HEK293T (cell line): ENCODE measurements around the gene AP3B1.

ENCODE experiments used
- CTCF ChIA-PET: fragments of 350-600 bp; formaldehyde crosslinking; extraction: SDS; loops from one replicate; lab custom pipeline; 2021; ENCODE audit warnings: antibody characterized with exemption, inconsistent platforms; lab: Yijun Ruan, JAX
- POLR2A ChIA-PET: fragments of 350-600 bp; formaldehyde crosslinking; extraction: SDS; loops from one replicate; lab custom pipeline; 2020; ENCODE audit warnings: antibody characterized with exemption, inconsistent platforms; lab: Yijun Ruan, JAX
- DNase-seq: peaks from one replicate; pipeline ENCODE4 v3.0.0; 2012; ENCODE audit warnings: mixed read lengths; ENCODE audit errors: extremely low spot score
- ARNT ChIP-seq: fragments of 450-650 bp; IDR thresholded peaks from 2 replicates; pipeline ENCODE4 v1.6.1; 2017; ENCODE audit warnings: mild to moderate bottlenecking
- BHLHE40 ChIP-seq: fragments of 450-650 bp; IDR thresholded peaks from 2 replicates; pipeline ENCODE4 v1.6.1; 2016; ENCODE audit warnings: mild to moderate bottlenecking, moderate library complexity, borderline replicate concordance
- CTBP1 ChIP-seq: fragments of 450-650 bp; IDR thresholded peaks from 2 replicates; pipeline ENCODE4 v1.6.1; 2016; ENCODE audit warnings: borderline replicate concordance
- ELF4 ChIP-seq: fragments of 450-650 bp; IDR thresholded peaks from 2 replicates; pipeline ENCODE4 v1.6.1; 2017; ENCODE audit warnings: antibody characterized with exemption
- FOXA1 ChIP-seq: fragments of 450-650 bp; IDR thresholded peaks from 2 replicates; pipeline ENCODE4 v1.6.1; 2016; ENCODE audit warnings: mild to moderate bottlenecking
- FOXK2 ChIP-seq: fragments of 450-650 bp; IDR thresholded peaks from 2 replicates; pipeline ENCODE4 v1.6.1; 2016; ENCODE audit warnings: mild to moderate bottlenecking
- FOXM1 ChIP-seq: fragments of 450-650 bp; IDR thresholded peaks from 2 replicates; pipeline ENCODE4 v1.6.1; 2017; ENCODE audit warnings: mild to moderate bottlenecking, borderline replicate concordance
- HDGF ChIP-seq: fragments of 450-650 bp; IDR thresholded peaks from 2 replicates; pipeline ENCODE4 v1.6.1; 2017; ENCODE audit warnings: antibody characterized with exemption, borderline replicate concordance
- L3MBTL2 ChIP-seq: fragments of 450-650 bp; conservative IDR thresholded peaks from 2 replicates; pipeline ENCODE4 v1.6.1; 2016; ENCODE audit warnings: mild to moderate bottlenecking
- LEF1 ChIP-seq: fragments of 450-650 bp; IDR thresholded peaks from 2 replicates; pipeline ENCODE4 v1.6.1; 2017; ENCODE audit warnings: mild to moderate bottlenecking, borderline replicate concordance
- NFRKB ChIP-seq: fragments of 450-650 bp; IDR thresholded peaks from 2 replicates; pipeline ENCODE4 v1.6.1; 2016; ENCODE audit warnings: mild to moderate bottlenecking, moderate library complexity
- SP1 ChIP-seq: fragments of 450-650 bp; IDR thresholded peaks from 2 replicates; pipeline ENCODE4 v1.6.1; 2017
- SUZ12 ChIP-seq: fragments of 450-650 bp; IDR thresholded peaks from 2 replicates; pipeline ENCODE4 v1.6.1; 2016; ENCODE audit warnings: mild to moderate bottlenecking
- TARDBP ChIP-seq: fragments of 450-650 bp; IDR thresholded peaks from 2 replicates; pipeline ENCODE4 v1.6.1; 2016
- ZNF384 ChIP-seq: fragments of 450-650 bp; IDR thresholded peaks from 2 replicates; pipeline ENCODE4 v1.6.1; 2016
- TF ChIP-seq, protein P1 (sequence below): fragments of 450-650 bp; IDR thresholded peaks from 2 replicates; pipeline ENCODE4 v1.6.1; 2016

Gene AP3B1

GRCh38 chr5:78016863-78017529, 277.5 kb downstream of the AP3B1 start:
- ChIA-PET CTCF (no interaction called here), POLR2A (interaction anchor here (0.8 kb wide), 1 partner anchor 386 kb away, joined by 6 read pairs; no protein-coding TSS in a partner anchor)
- TF ChIP-seq HDGF (no peak), ARNT (peak; percentile 76), ZNF384 (peak; percentile 35; the same call in 1 of the 2 replicates), SP1 (no peak), CTBP1 (peak; percentile 96), FOXK2 (peak; percentile 46; the same call in 1 of the 2 replicates), FOXM1 (peak; percentile 65)
- TF ChIP-seq, protein P1, sequence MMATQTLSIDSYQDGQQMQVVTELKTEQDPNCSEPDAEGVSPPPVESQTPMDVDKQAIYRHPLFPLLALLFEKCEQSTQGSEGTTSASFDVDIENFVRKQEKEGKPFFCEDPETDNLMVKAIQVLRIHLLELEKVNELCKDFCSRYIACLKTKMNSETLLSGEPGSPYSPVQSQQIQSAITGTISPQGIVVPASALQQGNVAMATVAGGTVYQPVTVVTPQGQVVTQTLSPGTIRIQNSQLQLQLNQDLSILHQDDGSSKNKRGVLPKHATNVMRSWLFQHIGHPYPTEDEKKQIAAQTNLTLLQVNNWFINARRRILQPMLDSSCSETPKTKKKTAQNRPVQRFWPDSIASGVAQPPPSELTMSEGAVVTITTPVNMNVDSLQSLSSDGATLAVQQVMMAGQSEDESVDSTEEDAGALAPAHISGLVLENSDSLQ: peak; percentile 92
- no peak for DNase-seq

DNA sequence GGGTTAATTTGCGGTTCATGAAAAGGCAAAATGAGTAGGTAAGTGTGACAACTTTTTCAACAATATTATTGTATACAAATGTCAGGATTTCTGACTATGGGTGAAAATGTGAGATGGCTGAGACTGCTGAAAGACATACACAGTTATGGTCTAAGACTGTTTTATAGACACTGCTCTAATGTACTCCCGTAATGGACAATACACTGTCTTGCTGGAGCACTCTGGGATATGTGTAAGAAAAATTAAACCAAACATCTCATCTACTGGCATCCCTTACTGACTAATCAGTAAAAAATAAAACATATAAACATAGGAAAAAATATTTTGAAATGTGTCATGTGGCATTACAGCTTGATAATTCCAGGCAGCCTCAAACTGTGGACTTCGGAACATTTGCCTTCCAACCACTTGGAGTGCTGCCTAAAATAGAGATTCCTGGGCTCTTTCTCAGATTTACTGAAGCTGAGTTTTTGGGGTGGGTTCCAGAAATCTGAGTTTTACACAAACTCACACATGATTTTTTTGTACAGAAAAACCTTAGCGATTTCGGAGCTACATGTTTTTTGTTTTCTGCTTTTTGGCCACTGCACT, 284.5 kb downstream of the AP3B1 start:
- ChIA-PET POLR2A (no interaction called here), CTCF (interaction anchor here (0.6 to 0.8 kb wide), 6 partner anchors 12 to 1038 kb away, joined by 3 to 9 read pairs (median 4); no protein-coding TSS in a partner anchor)
- no peak for DNase-seq
- TF ChIP-seq SP1 (no peak), ZNF384 (no peak)
- TF ChIP-seq, protein P1: no peak

DNA sequence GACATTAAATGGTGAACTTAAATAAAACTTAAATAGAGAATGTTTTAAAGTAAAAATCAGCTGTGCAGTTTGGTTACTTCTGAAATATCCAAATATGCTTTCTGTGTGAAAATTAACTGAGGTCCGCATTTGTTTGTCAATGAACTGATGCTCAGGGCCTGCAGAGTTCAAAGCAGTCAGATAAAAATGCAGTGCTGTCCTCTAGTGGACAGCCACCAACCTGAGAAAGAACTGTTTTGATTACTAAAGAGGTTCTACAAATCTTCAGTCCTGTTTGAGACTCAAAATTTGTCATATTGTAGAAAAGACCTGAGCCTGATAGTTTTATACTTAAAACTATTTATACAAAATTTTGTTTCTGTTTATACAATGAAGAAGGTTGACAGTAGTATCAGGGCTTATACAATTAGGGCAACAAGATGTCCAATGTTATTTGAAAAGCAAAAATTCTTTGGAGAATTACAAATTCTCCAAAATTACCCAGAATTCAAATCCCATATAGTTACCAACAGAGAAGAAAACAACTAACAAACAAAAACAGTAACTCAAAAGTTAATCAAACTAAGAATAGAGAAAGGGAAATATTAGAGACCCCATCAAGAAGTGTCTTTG, 286.0 kb downstream of the AP3B1 start:
- DNase-seq: peak; percentile 54
- POLR2A ChIA-PET: no interaction called here
- TF ChIP-seq ZNF384: no peak
- no peak for TF ChIP-seq FOXM1
- TF ChIP-seq SUZ12: no peak
- no peak for TF ChIP-seq FOXA1
- no peak for TF ChIP-seq BHLHE40
- TF ChIP-seq, protein P1: no peak
- TF ChIP-seq CTBP1: no peak
- TF ChIP-seq L3MBTL2: no peak
- TF ChIP-seq HDGF: no peak
- no peak for TF ChIP-seq NFRKB
- no peak for TF ChIP-seq SP1
- TF ChIP-seq ELF4: no peak
- no peak for TF ChIP-seq TARDBP
- TF ChIP-seq FOXK2: no peak
- no peak for TF ChIP-seq ARNT
- TF ChIP-seq LEF1: no peak
- CTCF ChIA-PET: interaction anchor here (1.0 kb wide), 1 partner anchor 51 kb away, joined by 3 read pairs; no protein-coding TSS in a partner anchor

DNA sequence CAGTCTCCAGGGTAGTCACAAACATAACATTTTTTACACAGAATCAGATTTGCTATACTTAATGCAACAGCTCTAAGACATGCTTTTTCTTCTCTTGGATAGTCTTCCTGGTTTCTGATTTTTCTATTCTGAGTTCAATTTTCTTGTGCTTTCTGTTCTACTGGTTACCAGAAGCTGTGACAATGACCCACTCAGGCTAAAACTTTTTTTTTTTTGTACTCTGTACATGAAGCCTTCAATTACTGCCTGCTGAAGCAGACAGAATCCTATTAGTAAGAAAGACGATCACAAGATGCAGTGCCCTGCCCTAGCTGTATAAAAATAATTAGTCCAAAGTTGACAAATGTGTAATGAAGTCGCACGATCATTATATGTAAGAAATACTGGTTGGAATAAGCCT, 287.3 kb downstream of the AP3B1 start:
- ChIA-PET CTCF (interaction anchor here (0.5 to 1.3 kb wide), 3 partner anchors 31 to 61 kb away, joined by 3 read pairs; no protein-coding TSS in a partner anchor), POLR2A (interaction anchor here (0.7 kb wide), 1 partner anchor 48 kb away, joined by 4 read pairs; no protein-coding TSS in a partner anchor)
- TF ChIP-seq FOXM1 (no peak), ZNF384 (peak; percentile 57)
- TF ChIP-seq, protein P1: no peak
- DNase-seq: no peak

- ChIA-PET POLR2A (interaction anchor here (0.7 kb wide), 1 partner anchor 47 kb away, joined by 4 read pairs; no protein-coding TSS in a partner anchor), CTCF (interaction anchor here (0.9 to 1.3 kb wide), 2 partner anchors 31 to 60 kb away, joined by 3 read pairs; no protein-coding TSS in a partner anchor)
- TF ChIP-seq NFRKB: no peak
- TF ChIP-seq, protein P1: peak; percentile 76
- DNase-seq: no peak
Observed at GRCh38 chr5:78006449-78006848, 288.0 kb downstream of the AP3B1 start.
